ENCODE measurements around the gene FKBP15.

FKBP15 gene

DNA sequence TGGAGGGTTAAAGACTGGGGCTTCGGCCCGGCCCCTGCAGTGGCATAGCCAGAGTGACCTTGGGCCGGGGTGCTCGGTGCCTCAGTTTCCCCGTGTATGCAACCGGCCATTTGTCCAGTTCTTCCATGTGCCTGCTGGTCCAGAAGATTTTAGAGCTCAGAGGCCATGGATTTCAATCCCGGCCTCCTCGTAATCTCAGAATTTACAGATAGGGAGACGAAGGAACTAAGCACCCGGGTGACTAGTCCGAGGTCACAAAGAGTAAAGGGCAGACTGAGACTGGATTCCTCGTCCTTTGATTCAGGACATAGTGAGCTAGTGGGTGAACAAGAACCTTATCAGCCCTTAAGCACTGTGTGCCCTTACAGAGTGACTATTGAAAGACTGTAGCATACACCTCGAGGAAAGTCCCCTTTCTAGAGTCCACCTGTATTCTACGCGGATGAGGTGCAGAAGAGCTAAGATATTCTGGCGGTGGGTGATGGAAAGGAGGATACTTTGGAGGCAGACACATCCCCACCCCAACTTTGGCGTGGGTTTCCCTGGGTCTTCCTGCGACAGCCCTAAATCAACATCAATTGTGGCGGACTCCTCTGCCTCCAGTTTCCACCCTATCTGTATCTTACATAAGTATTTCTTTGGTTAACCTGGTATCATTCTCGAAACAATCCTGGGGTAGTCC lies 864 bp upstream of the FKBP15 start:
- FAIRE-seq (no peak), DNase-seq (ENCODE audit: insufficient read length, low spot score) (no peak)
- no peak for TF ChIP-seq CTCF (IDR thresholded peaks at IDR 0.05; ENCODE audit: insufficient read depth, missing control alignments)

GRCh38 chr9:113220467-113221002 lies 542 bp downstream of the FKBP15 start:
- no peak for DNase-seq (ENCODE audit: insufficient read length, low spot score)
- TF ChIP-seq CTCF (IDR thresholded peaks at IDR 0.05; ENCODE audit: insufficient read depth, missing control alignments) = no peak
- no peak for FAIRE-seq

GRCh38 chr9:113219969-113220368 lies 1.1 kb downstream of the FKBP15 start:
- no peak for FAIRE-seq
- no peak for DNase-seq (ENCODE audit: insufficient read length, low spot score)
- TF ChIP-seq CTCF (IDR thresholded peaks at IDR 0.05; ENCODE audit: insufficient read depth, missing control alignments) = no peak

- FAIRE-seq (no peak), DNase-seq (ENCODE audit: insufficient read length, low spot score) (no peak)
- TF ChIP-seq CTCF (IDR thresholded peaks at IDR 0.05; ENCODE audit: insufficient read depth, missing control alignments) = no peak
Observed at GRCh38 chr9:113219186-113219936, 1.7 kb downstream of the FKBP15 start.

DNA sequence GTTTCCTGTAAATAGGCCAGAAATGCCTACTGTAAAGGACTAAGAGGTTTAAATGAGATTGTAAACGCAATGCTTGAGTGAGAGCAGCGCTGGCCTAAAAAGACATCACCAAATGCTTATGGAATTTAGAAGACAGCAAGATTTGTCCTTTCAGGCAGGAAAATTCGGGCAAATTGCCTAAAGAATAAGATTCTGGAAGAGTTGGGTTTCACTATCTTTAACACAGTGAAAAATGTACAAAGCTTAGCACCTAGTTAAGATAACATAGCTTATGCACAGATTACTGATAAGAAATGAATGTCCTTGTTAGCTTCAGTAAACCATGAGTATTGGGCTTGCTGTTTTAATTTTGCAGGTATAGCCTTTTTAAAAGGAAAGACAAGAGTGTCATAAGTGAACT lies 4.7 kb downstream of the FKBP15 start:
- FAIRE-seq (no peak), DNase-seq (ENCODE audit: insufficient read length, low spot score) (no peak)
- TF ChIP-seq CTCF (IDR thresholded peaks at IDR 0.05; ENCODE audit: insufficient read depth, missing control alignments) = no peak

- no peak for DNase-seq (ENCODE audit: insufficient read length, low spot score)
- TF ChIP-seq CTCF (IDR thresholded peaks at IDR 0.05; ENCODE audit: insufficient read depth, missing control alignments) = no peak
Observed at GRCh38 chr9:113215132-113215531, 5.9 kb downstream of the FKBP15 start.

DNA sequence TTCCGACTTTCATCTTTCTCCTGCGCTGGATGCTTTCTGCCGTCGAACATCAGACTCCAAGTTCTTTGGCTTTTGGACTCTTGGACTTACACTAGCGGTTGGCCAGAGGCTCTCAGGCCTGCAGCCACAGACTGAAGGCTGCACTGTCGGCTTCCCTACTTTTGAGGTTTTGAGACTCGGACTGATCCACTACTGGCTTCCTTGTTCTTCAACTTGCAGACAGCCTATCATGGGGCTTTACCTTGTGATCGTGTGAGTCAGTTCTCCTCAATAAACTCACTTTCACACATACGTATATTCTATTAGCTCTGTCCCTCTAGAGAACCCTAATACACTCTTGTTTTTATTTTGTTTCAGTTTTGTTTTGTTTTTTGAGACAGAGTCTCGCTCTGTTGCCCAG lies 10.3 kb downstream of the FKBP15 start:
- TF ChIP-seq CTCF (IDR thresholded peaks at IDR 0.05; ENCODE audit: insufficient read depth, missing control alignments) = no peak
- FAIRE-seq = no peak
- DNase-seq (ENCODE audit: insufficient read length, low spot score) = no peak

More at GRCh38 chr9:113215132-113215531, 5.9 kb downstream of the FKBP15 start:
- no peak for FAIRE-seq

All from D721Med (cell line).